ENCODE results near the gene BLACAT1.

Gene BLACAT1

DNA sequence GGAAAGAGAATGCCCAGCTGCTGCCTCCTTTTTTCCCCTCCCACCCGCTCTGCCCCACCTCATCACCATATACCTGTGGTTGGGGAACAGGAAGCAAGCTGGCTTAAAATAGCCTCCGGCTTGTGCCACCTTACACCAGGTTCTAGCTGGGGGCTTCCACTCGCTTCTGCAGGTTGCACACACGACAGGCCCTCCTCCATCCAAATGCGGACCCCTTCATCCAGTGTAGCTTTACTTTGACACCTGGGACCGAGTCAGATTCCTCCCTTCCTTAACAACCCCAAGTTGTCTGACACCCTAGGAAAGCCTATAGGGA lies 14.6 kb downstream of the BLACAT1 start:
- no peaks in the 10 kb centered on the region for H3K27me3 ChIP-seq (replicated peaks; ENCODE audit: insufficient read depth, low read length)
- H3K9me2 ChIP-seq (replicated peaks; ENCODE audit: insufficient read depth, low read length): no peaks in the 10 kb centered on the region

DNA sequence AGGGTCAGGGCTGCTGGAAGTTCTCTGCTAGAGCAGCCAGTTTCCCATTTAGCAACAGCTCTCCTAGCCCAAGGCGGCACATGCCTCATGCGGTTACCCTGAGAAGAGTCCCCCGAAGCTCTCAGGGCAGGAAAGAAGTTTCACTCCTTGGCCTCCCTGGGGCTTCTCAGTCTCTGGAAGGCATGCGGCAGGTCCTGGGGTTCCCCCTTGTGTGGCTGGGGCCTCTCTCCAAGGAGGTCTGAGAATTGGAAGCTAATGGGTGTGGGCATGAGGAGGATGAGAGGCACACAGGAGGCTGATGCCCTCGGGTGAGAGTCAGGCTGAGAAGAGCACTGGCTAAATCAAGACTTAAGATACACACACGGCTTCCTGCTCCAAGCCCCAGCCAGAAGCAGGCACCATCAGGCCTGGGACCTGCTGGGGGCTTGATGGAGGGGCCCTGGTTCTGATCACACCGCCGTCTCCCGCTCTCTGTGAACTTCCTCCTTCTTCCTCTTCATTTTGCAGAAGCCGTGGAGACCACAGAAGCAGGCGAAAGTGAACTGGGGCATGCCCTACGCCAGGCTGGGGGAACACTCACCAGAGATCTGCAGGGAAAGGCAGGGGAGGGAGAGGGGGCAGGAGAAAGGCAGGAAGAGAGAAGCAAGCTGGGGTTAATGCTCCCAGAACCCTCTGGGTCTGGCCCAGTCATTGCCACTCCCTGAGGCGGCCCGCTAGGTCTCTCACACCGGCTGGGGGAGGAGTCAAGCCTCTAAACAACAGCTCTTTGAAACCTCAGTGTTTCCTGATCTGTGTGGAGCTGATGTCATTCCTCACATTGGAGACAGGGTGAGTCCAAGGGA lies 15.1 kb downstream of the BLACAT1 start:
- Histone ChIP-seq H3F3A (ENCODE audit: insufficient read depth, low read length) (peaks cover 29% of the 10 kb centered on the region), H3K27ac (ENCODE audit: low read length) (peak overlapping the region; percentile 88), H2AFZ (ENCODE audit: low read length) (peak overlapping the region; percentile 91), H3K9me3 (replicated peaks; ENCODE audit: insufficient read depth, low read length) (no peaks in the 10 kb centered on the region), H3K9ac (ENCODE audit: low read length) (peak overlapping the region; percentile 65), H3K36me3 (replicated peaks; ENCODE audit: insufficient read depth, low read length) (no peaks in the 10 kb centered on the region), H3K9me2 (replicated peaks; ENCODE audit: insufficient read depth, low read length) (no peaks in the 10 kb centered on the region), H3K4me2 (ENCODE audit: low read depth, low read length) (peak overlapping the region; percentile 85), H4K20me1 (ENCODE audit: insufficient read depth, low read length) (no peaks in the 10 kb centered on the region), H3K79me2 (ENCODE audit: low read length) (no peaks in the 10 kb centered on the region), H3K27me3 (replicated peaks; ENCODE audit: insufficient read depth, low read length) (no peaks in the 10 kb centered on the region), H3K4me3 (ENCODE audit: low read length) (peak overlapping the region; percentile 48), H3K4me1 (ENCODE audit: low read length) (peaks cover 40% of the 10 kb centered on the region)
- no peak for TF ChIP-seq EZH2 (optimal IDR thresholded peaks at IDR 0.05; ENCODE audit: low read depth, low read length)
- TF ChIP-seq EZH2phosphoT487 (IDR thresholded peaks at IDR 0.05; ENCODE audit: low read length): no peak
- TF ChIP-seq, protein P1, sequence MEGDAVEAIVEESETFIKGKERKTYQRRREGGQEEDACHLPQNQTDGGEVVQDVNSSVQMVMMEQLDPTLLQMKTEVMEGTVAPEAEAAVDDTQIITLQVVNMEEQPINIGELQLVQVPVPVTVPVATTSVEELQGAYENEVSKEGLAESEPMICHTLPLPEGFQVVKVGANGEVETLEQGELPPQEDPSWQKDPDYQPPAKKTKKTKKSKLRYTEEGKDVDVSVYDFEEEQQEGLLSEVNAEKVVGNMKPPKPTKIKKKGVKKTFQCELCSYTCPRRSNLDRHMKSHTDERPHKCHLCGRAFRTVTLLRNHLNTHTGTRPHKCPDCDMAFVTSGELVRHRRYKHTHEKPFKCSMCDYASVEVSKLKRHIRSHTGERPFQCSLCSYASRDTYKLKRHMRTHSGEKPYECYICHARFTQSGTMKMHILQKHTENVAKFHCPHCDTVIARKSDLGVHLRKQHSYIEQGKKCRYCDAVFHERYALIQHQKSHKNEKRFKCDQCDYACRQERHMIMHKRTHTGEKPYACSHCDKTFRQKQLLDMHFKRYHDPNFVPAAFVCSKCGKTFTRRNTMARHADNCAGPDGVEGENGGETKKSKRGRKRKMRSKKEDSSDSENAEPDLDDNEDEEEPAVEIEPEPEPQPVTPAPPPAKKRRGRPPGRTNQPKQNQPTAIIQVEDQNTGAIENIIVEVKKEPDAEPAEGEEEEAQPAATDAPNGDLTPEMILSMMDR (IDR thresholded peaks at IDR 0.05; ENCODE audit: low read length): no peak; the same call in 1 of the 2 replicates
- DNase-seq: peak; percentile 85

More for the DNA sequence above, 14.6 kb downstream of the BLACAT1 start:
- TF ChIP-seq, protein P1 (IDR thresholded peaks at IDR 0.05; ENCODE audit: low read length): no peak
- no peak for TF ChIP-seq EZH2 (optimal IDR thresholded peaks at IDR 0.05; ENCODE audit: low read depth, low read length)
- TF ChIP-seq EZH2phosphoT487 (IDR thresholded peaks at IDR 0.05; ENCODE audit: low read length): no peak
- H3K4me3 ChIP-seq (ENCODE audit: low read length): peak overlapping the region; percentile 48; the same call in 1 of the 2 replicates
- no peaks in the 10 kb centered on the region for H4K20me1 ChIP-seq (ENCODE audit: insufficient read depth, low read length)
- peak overlapping the region; percentile 15; the same call in 1 of the 2 replicates for H3K9ac ChIP-seq (ENCODE audit: low read length)
- DNase-seq: no peak
- H2AFZ ChIP-seq (ENCODE audit: low read length): peak overlapping the region; percentile 91
- peaks cover 29% of the 10 kb centered on the region for H3F3A ChIP-seq (ENCODE audit: insufficient read depth, low read length)
- H3K79me2 ChIP-seq (ENCODE audit: low read length): no peaks in the 10 kb centered on the region
- peak overlapping the region; percentile 88 for H3K27ac ChIP-seq (ENCODE audit: low read length)
- no peaks in the 10 kb centered on the region for H3K9me3 ChIP-seq (replicated peaks; ENCODE audit: insufficient read depth, low read length)
- peak overlapping the region; percentile 85 for H3K4me2 ChIP-seq (ENCODE audit: low read depth, low read length)
- no peaks in the 10 kb centered on the region for H3K36me3 ChIP-seq (replicated peaks; ENCODE audit: insufficient read depth, low read length)
- peaks cover 38% of the 10 kb centered on the region for H3K4me1 ChIP-seq (ENCODE audit: low read length)

DNA sequence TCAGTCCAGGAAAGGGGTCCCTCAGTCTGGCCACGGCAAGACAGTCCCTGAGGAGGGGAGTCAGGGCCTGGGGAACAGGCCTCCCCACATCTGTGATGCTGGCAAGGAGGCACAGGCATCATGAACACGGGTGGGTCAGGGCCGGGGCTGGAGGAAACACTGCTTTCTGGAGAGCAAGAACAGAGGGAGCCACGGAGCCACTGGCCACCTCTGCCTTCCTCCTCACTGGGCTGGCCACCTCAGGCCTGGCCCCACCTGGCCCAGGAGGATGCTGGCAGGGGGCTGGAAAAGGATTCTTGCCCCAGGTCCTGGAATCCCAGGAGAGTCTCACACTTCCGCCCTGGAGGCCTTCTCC lies 15.7 kb downstream of the BLACAT1 start:
- DNase-seq: no peak
- Histone ChIP-seq H3K9ac (ENCODE audit: low read length) (peak overlapping the region; percentile 65), H3K9me3 (replicated peaks; ENCODE audit: insufficient read depth, low read length) (no peaks in the 10 kb centered on the region), H3K79me2 (ENCODE audit: low read length) (no peaks in the 10 kb centered on the region), H3K27me3 (replicated peaks; ENCODE audit: insufficient read depth, low read length) (no peaks in the 10 kb centered on the region), H4K20me1 (ENCODE audit: insufficient read depth, low read length) (no peaks in the 10 kb centered on the region), H3K36me3 (replicated peaks; ENCODE audit: insufficient read depth, low read length) (no peaks in the 10 kb centered on the region), H3K4me3 (ENCODE audit: low read length) (peak overlapping the region; percentile 48), H3K27ac (ENCODE audit: low read length) (peak overlapping the region; percentile 88), H3K4me1 (ENCODE audit: low read length) (peaks cover 46% of the 10 kb centered on the region), H3K9me2 (replicated peaks; ENCODE audit: insufficient read depth, low read length) (no peaks in the 10 kb centered on the region), H2AFZ (ENCODE audit: low read length) (peak overlapping the region; percentile 91), H3F3A (ENCODE audit: insufficient read depth, low read length) (peaks cover 29% of the 10 kb centered on the region), H3K4me2 (ENCODE audit: low read depth, low read length) (peak overlapping the region; percentile 85)
- TF ChIP-seq EZH2phosphoT487 (IDR thresholded peaks at IDR 0.05; ENCODE audit: low read length): no peak
